Hematopoietic multipotent progenitor cell treated with erythropoietin and hydrocortisone succinate and interleukin-3 and kit ligand, for 6 days (in vitro differentiated cells): Measurements from ENCODE around the gene BACH2.

Source experiments
- DNase-seq: peaks from one replicate; pipeline ENCODE4 v3.0.0-alpha.2; 2015

BACH2 gene

GRCh38 chr6:90015883-90016282, 280.8 kb downstream of the BACH2 start:
- no peak for DNase-seq

DNA sequence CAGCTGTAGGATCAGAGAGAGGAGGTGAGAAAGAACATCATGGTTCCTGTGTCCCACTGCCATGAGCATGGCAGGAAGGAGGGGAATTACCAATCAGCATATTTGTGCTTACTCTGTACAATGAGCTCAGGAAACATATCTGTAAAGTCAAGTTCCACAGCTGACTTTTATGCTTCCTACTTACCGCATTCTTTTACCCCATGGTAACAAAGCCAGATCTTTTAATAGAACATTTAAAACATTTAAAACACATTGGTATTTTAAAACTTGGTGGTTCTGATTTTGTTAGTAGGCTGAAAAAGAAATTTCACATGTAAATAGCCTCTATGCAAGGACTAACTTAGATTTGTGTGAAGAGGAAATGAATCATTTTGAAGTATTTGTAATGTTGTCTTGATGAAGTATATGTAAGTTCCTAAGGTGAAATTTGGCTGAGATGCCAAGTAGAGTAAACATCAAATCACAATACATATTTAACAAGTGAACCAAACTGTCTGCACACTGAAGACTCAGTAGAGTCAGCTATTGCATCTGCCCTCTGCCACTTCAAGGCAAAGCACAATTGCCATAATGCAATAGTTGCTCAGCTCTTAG, 287.6 kb downstream of the BACH2 start:
- DNase-seq, result no peak

- DNase-seq, result no peak
These were observed 288.3 kb downstream of the BACH2 start for GRCh38 chr6:90008189-90008907.

GRCh38 chr6:90005048-90005827, 291.4 kb downstream of the BACH2 start:
- DNase-seq, result no peak

DNA sequence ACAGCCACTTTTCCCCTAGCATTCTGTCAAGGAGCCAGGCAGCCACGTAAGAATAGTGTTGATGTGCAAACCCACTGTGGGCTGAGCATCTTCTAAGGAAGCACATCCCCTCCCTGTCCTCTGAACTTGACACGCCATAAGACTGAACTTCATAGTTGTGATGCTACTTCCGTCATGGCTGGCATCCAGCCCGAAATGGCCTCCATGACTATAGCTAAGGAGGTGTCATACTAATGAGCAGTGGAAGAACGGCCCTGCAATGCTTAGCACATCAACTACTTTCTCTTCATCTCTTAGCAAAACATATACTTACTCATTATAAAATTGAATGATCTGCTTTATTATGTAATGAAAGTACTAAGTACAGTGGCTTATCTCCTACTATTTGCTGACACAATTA, 292.1 kb downstream of the BACH2 start:
- DNase-seq, result no peak

GRCh38 chr6:90003941-90004340, 292.7 kb downstream of the BACH2 start:
- DNase-seq, result no peak

- DNase-seq, result no peak
These were observed 293.4 kb downstream of the BACH2 start for GRCh38 chr6:90003069-90003795.

- DNase-seq, result peak; percentile 44
These were observed 295.5 kb downstream of the BACH2 start for GRCh38 chr6:90000864-90001731.

GRCh38 chr6:89999945-90000825, 296.5 kb downstream of the BACH2 start:
- no peak for DNase-seq

- peak; percentile 77 for DNase-seq
These were observed 297.5 kb downstream of the BACH2 start for GRCh38 chr6:89999154-89999553.

- peak; percentile 47 for DNase-seq
These were observed 298.9 kb downstream of the BACH2 start for GRCh38 chr6:89997456-89998445.

DNA sequence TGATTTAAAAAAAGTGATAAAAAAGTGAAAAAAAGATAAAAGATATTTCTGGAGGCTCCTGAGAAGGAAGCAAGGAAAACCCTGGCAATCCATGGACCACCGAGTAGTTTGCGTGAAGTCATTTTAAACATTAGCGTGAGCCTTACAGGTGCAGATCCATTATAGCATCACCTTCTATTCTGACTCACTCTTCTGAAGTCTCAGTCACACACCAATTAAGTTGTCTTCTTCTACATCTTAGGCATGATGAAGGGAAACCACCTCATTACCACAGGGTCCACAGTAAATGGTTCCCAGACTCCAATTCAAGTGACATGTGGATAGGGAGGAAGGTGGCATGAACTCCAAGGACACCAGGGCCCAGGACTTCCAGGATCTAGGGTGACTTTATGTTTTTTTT, 303.2 kb downstream of the BACH2 start:
- DNase-seq, result no peak

- DNase-seq, result no peak
These were observed 303.8 kb downstream of the BACH2 start for GRCh38 chr6:89992818-89993217.

GRCh38 chr6:89989742-89990141, 306.9 kb downstream of the BACH2 start:
- no peak for DNase-seq

DNA sequence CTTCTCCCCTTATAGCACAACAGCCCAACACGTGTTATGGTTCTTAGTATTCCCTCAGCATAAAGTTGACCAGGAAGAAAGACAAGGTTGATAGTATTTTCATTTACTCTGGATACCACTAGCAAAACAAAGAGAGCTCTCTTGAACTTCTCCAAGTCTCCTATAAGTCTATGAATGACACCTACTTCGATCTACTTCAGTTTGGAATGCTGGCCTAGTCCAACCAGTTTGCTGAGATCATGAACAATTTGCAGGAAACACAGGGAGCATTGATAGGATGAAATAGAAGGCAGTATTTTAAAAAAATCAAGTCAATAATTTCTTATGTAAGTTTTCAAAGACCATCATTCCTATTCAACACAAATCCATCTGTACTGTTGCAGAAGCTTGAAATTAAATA, 308.8 kb downstream of the BACH2 start:
- DNase-seq, result no peak

DNA sequence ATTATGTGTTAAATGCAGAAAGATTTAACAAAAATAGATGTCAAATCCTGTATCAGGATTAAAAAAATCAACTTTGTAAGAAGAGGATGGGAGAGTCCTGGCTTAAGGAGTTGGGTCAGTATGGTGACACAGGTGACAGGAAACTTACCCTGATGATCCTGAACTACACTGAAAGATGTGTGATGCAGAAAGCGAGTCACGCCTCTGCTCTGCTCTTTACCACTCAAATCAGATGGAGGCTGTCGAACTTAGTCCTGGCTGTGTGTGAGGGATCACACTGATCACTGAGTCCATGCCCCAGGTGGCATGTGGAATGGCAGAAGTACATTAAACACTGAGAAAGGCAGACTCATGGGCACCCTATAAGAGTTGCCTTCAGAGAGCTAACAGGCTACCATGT, 309.5 kb downstream of the BACH2 start:
- no peak for DNase-seq

GRCh38 chr6:89986650-89987074, 310.0 kb downstream of the BACH2 start:
- no peak for DNase-seq

DNA sequence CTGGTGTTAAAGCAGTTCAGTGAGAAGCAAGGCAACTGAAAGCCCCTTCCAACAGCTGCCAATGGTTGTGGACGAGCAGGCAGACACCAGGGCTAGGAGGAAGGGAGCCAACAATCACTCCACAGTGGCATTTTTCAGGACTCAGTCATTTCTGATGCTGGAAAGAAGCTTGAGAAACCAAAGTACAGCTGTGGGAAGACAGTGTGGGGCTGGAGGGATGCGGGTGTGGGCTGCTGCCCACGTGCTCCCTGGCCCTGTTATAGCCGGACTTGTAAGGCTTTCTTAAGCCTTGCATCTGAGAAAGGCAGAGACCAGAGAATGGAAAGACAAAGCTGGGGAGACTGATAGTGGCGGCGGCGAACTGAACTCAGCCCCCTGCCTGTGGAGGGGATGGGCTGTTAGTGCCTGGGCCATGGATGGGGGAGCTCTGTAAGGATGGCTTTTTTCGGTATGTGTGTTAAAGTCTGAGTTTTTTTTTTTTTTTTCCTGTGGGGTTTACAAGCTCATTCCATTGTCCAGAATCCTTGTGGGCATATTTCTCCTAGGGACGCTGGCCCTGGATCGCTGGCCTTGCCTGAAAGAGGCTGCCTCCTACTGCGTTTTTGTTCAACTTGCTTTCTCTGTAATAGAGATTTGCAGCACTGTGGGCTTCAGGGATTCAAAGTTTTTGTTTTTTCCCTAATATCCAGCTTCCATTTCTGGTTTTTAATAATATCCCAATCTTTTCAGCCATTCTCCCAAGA, 310.7 kb downstream of the BACH2 start:
- DNase-seq, result no peak
